WERI-Rb-1 (cell line): ENCODE measurements around the gene TBC1D13.

ENCODE experiments used
- DNase-seq: peaks from one replicate; pipeline ENCODE4 v3.0.0-alpha.2; 2020
- H3K27ac ChIP-seq: fragments of 250-450 bp; sonication (Bioruptor Pico); 2 replicates; pipeline ENCODE4 v1.5.1; 2020; ENCODE audit warnings: mild to moderate bottlenecking, moderate library complexity
- H3K27me3 ChIP-seq: fragments of 250-450 bp; sonication (Bioruptor Pico); 2 replicates; pipeline ENCODE4 v1.5.1; 2021; ENCODE audit warnings: mild to moderate bottlenecking, low read depth, moderate library complexity; ENCODE audit not compliant: insufficient read depth, severe bottlenecking
- H3K36me3 ChIP-seq: fragments of 250-450 bp; sonication (Bioruptor Pico); 2 replicates; pipeline ENCODE4 v1.5.1; 2020; ENCODE audit warnings: mild to moderate bottlenecking, moderate library complexity
- H3K4me3 ChIP-seq: 2 replicates; pipeline ENCODE4 v1.5.1; 2011; ENCODE audit warnings: low read depth, mild to moderate bottlenecking, control low read depth, low read length
- H3K9me3 ChIP-seq: fragments of 250-450 bp; sonication (Bioruptor Pico); 2 replicates; pipeline ENCODE4 v1.5.1; 2021; ENCODE audit warnings: mild to moderate bottlenecking, moderate library complexity; ENCODE audit not compliant: severe bottlenecking
- TF ChIP-seq, protein P1 (sequence below): IDR thresholded peaks from 2 replicates; pipeline ENCODE4 v1.5.1; 2011; ENCODE audit warnings: low read depth, mild to moderate bottlenecking, control low read depth, inconsistent platforms, low read length

TBC1D13 gene

GRCh38 chr9:128781187-128782070 lies 5.6 kb upstream of the TBC1D13 start:
- Histone ChIP-seq H3K36me3 (no peaks in the 10 kb centered on the region), H3K27ac (no peak overlapping the region), H3K4me3 (no peak overlapping the region), H3K9me3 (peaks cover 32% of the 10 kb centered on the region), H3K27me3 (no peaks in the 10 kb centered on the region)
- TF ChIP-seq, protein P1, sequence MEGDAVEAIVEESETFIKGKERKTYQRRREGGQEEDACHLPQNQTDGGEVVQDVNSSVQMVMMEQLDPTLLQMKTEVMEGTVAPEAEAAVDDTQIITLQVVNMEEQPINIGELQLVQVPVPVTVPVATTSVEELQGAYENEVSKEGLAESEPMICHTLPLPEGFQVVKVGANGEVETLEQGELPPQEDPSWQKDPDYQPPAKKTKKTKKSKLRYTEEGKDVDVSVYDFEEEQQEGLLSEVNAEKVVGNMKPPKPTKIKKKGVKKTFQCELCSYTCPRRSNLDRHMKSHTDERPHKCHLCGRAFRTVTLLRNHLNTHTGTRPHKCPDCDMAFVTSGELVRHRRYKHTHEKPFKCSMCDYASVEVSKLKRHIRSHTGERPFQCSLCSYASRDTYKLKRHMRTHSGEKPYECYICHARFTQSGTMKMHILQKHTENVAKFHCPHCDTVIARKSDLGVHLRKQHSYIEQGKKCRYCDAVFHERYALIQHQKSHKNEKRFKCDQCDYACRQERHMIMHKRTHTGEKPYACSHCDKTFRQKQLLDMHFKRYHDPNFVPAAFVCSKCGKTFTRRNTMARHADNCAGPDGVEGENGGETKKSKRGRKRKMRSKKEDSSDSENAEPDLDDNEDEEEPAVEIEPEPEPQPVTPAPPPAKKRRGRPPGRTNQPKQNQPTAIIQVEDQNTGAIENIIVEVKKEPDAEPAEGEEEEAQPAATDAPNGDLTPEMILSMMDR, result no peak
- no peak for DNase-seq

DNA sequence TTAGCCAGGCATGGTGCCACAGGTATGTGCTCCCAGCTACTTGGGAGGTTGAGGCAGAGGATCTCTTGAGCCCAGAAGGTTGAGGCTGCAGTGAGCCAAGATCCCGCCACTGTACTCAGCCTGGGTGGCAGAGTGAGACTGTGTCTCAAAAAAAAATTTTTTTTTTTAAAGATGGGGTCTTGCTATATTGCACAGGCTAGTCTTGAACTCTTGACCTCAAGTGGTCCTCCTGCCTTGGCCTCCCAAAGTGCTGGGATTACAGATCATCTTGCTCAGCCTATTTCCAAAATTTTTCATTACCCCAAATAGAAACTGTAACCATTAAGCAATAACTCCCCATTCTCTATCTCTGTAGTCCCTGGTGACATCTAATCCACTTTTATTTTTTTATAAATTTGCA lies 4.4 kb upstream of the TBC1D13 start:
- no peak overlapping the region for H3K27ac ChIP-seq
- no peaks in the 10 kb centered on the region for H3K27me3 ChIP-seq
- DNase-seq, result no peak
- H3K9me3 ChIP-seq, result peaks cover 26% of the 10 kb centered on the region
- H3K36me3 ChIP-seq, result no peaks in the 10 kb centered on the region
- TF ChIP-seq, protein P1, result no peak
- H3K4me3 ChIP-seq, result no peak overlapping the region

DNA sequence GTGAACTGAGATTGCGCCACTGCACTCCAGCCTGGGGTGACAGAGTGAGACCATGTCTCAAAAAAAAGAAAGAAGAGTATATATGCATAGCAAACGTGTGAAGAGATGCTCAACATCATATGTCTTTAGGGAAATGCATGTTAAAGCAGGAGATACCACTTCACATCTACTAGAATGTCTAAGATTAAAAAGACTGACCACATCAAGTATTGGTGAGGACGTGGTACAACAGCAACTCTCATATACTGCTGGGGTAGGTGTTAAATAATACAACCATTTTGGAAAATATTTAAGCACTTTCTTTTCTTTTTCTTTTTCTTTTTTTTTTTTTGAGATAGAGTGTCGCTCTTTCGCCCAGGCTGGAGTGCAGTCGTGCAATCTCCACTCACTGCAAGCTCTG lies 1.6 kb upstream of the TBC1D13 start:
- H3K9me3 ChIP-seq, result peaks cover 18% of the 10 kb centered on the region
- TF ChIP-seq, protein P1, result no peak
- H3K27ac ChIP-seq, result no peak overlapping the region
- H3K36me3 ChIP-seq, result peaks cover 12% of the 10 kb centered on the region
- DNase-seq, result no peak
- H3K4me3 ChIP-seq, result no peak overlapping the region
- H3K27me3 ChIP-seq, result no peaks in the 10 kb centered on the region

DNA sequence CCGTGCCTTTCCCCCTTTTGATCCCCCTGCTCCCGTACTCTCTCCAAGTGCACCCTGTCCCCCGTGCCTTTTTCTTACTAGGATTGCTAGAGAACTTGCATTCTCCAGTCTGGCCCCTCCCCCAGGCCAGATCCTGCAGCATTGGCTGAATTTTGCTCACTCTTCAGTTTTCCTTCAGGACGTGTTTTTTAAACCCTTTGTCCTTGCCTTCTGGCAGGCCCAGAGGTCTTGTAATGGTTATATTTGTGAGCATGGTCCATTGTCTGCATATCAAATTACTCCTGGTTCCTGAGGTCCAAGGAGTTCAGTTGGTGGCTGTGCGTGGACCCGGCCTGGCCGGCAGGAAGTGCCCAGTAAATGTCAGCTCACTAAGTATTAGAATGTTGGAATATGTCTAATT lies 606 bp downstream of the TBC1D13 start:
- no peak for DNase-seq
- Histone ChIP-seq H3K27ac (no peak overlapping the region; the same call in 1 of the 2 replicates), H3K36me3 (peaks cover 34% of the 10 kb centered on the region), H3K9me3 (peaks cover 4% of the 10 kb centered on the region), H3K27me3 (no peaks in the 10 kb centered on the region), H3K4me3 (peak overlapping the region; percentile 98)
- TF ChIP-seq, protein P1, result no peak

DNA sequence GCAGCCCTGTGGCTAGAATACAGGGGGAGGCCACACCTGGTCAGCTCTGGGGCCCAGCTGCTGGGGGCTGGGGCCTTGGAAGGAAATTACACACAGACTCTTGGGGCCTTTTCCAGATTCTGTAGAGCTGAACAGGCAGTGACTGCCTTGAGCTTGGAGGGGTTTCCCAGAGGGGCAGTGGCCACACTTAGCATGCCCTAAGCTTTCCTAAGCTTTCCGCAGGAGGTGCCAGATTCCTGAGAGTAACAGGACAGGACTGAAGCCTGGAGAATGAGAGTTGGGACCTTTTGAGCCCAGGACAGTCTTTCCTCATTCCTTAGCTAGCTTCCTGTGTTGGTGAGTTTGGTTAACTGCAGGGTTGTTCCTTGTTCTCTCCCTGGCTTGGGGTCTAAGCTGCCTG lies 1.4 kb downstream of the TBC1D13 start:
- no peak for DNase-seq
- no peak overlapping the region for H3K4me3 ChIP-seq
- H3K9me3 ChIP-seq, result peaks cover 4% of the 10 kb centered on the region
- H3K27me3 ChIP-seq, result no peaks in the 10 kb centered on the region
- H3K27ac ChIP-seq, result no peak overlapping the region
- H3K36me3 ChIP-seq, result peaks cover 42% of the 10 kb centered on the region
- TF ChIP-seq, protein P1, result no peak

DNA sequence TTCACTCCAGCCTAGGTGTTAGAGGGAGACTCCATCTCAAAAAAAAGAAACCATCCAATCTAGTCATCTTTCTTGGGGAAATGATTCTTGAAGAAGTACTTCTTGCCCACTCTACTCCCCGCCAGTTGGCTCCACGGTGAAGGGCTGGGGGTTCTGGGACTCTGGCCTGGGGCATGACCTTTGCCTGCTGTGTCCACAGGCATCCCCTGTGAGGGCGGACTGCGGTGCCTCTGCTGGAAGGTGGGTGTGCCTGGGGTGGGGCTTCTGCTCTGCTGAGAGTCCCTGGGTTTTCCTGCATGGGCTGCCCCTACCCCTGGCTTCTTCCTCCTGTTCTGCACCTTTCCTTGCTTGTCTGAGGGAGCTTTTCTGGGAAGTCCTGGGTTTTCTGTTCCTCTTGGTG lies 3.5 kb downstream of the TBC1D13 start:
- peaks cover 57% of the 10 kb centered on the region for H3K36me3 ChIP-seq
- no peaks in the 10 kb centered on the region for H3K27me3 ChIP-seq

More for the DNA sequence above, 3.5 kb downstream of the TBC1D13 start:
- no peak for DNase-seq
- H3K4me3 ChIP-seq, result no peak overlapping the region
- H3K27ac ChIP-seq, result no peak overlapping the region
- no peaks in the 10 kb centered on the region for H3K9me3 ChIP-seq
- TF ChIP-seq, protein P1, result no peak
